Activated T-cell treated with anti-CD3 and anti-CD28 coated beads, Interleukin-2, amount 50 U/mL, for 24 hours (primary cell): ENCODE results near the gene NXN.
A peak's percentile ranks its signal among the peaks of the same experiment; 100 is the strongest.
"Not testable (repeated sequence)": the region's sequence is repeated elsewhere in the genome, so short reads cannot be mapped to it uniquely, and the experiment has no call there.

Experiments
- DNase-seq: peaks from one replicate; pipeline ENCODE4 v3.0.0-alpha.2; 2020
- H3K27ac Mint-ChIP-seq: 2 replicates; pipeline ENCODE4 v1.8.0; 2020; ENCODE audit warnings: mild to moderate bottlenecking, mixed read lengths
- H3K27me3 Mint-ChIP-seq: 2 replicates; pipeline ENCODE4 v1.8.0; 2020; ENCODE audit warnings: mixed read lengths
- H3K36me3 Mint-ChIP-seq: 2 replicates; pipeline ENCODE4 v1.8.0; 2020; ENCODE audit warnings: low read depth, mixed read lengths
- H3K4me1 Mint-ChIP-seq: 2 replicates; pipeline ENCODE4 v1.8.0; 2020; ENCODE audit warnings: low read depth, mixed read lengths
- H3K4me3 Mint-ChIP-seq: 2 replicates; pipeline ENCODE4 v1.8.0; 2020; ENCODE audit warnings: mild to moderate bottlenecking, moderate library complexity, mixed read lengths
- H3K9me3 Mint-ChIP-seq: 2 replicates; pipeline ENCODE4 v1.8.0; 2020; ENCODE audit warnings: mixed read lengths

Gene NXN

GRCh38 chr17:896454-896853 lies 83.1 kb downstream of the NXN start:
- Mint-ChIP-seq H3K27me3 (peaks cover 53% of the 10 kb centered on the region), H3K27ac (no peak overlapping the region), H3K4me1 (no peaks in the 10 kb centered on the region), H3K36me3 (no peaks in the 10 kb centered on the region), H3K9me3 (no peaks in the 10 kb centered on the region), H3K4me3 (no peak overlapping the region)
- DNase-seq: no peak

- Mint-ChIP-seq H3K9me3 (no peaks in the 10 kb centered on the region), H3K36me3 (no peaks in the 10 kb centered on the region), H3K4me3 (no peak overlapping the region), H3K4me1 (peaks cover 6% of the 10 kb centered on the region), H3K27me3 (peaks cover 53% of the 10 kb centered on the region), H3K27ac (no peak overlapping the region)
- no peak for DNase-seq
These were observed 86.6 kb downstream of the NXN start for GRCh38 chr17:892958-893357.

GRCh38 chr17:888998-889441 lies 90.6 kb downstream of the NXN start:
- Mint-ChIP-seq H3K27me3 (peaks cover 47% of the 10 kb centered on the region), H3K4me1 (peaks cover 6% of the 10 kb centered on the region), H3K9me3 (no peaks in the 10 kb centered on the region), H3K36me3 (no peaks in the 10 kb centered on the region), H3K4me3 (no peak overlapping the region), H3K27ac (no peak overlapping the region)
- DNase-seq: peak; percentile 43

- Mint-ChIP-seq H3K27ac (no peak overlapping the region), H3K27me3 (peaks cover 47% of the 10 kb centered on the region), H3K4me3 (no peak overlapping the region), H3K36me3 (no peaks in the 10 kb centered on the region), H3K9me3 (no peaks in the 10 kb centered on the region), H3K4me1 (peaks cover 6% of the 10 kb centered on the region)
- DNase-seq: no peak
These were observed 91.9 kb downstream of the NXN start for GRCh38 chr17:887551-888209.

- DNase-seq: no peak
- H3K4me3 Mint-ChIP-seq: no peak overlapping the region
- H3K27ac Mint-ChIP-seq: no peak overlapping the region
- peaks cover 6% of the 10 kb centered on the region for H3K4me1 Mint-ChIP-seq
- H3K9me3 Mint-ChIP-seq: no peaks in the 10 kb centered on the region
- no peaks in the 10 kb centered on the region for H3K36me3 Mint-ChIP-seq
- peaks cover 48% of the 10 kb centered on the region for H3K27me3 Mint-ChIP-seq
These were observed 93.5 kb downstream of the NXN start for GRCh38 chr17:885971-886571.

- DNase-seq: no peak
- Mint-ChIP-seq H3K27ac (no peak overlapping the region), H3K4me1 (peaks cover 5% of the 10 kb centered on the region), H3K4me3 (no peak overlapping the region), H3K9me3 (no peaks in the 10 kb centered on the region), H3K27me3 (peaks cover 36% of the 10 kb centered on the region), H3K36me3 (no peaks in the 10 kb centered on the region)
These were observed 96.0 kb downstream of the NXN start for GRCh38 chr17:883586-883962.

GRCh38 chr17:882827-883585 lies 96.6 kb downstream of the NXN start:
- H3K36me3 Mint-ChIP-seq: no peaks in the 10 kb centered on the region
- H3K4me1 Mint-ChIP-seq: peaks cover 5% of the 10 kb centered on the region
- DNase-seq: no peak
- peaks cover 38% of the 10 kb centered on the region for H3K27me3 Mint-ChIP-seq
- no peak overlapping the region for H3K4me3 Mint-ChIP-seq
- no peaks in the 10 kb centered on the region for H3K9me3 Mint-ChIP-seq
- H3K27ac Mint-ChIP-seq: no peak overlapping the region

- Mint-ChIP-seq H3K36me3 (no peaks in the 10 kb centered on the region), H3K9me3 (no peaks in the 10 kb centered on the region), H3K4me3 (no peak overlapping the region), H3K4me1 (peaks cover 5% of the 10 kb centered on the region), H3K27ac (no peak overlapping the region), H3K27me3 (peaks cover 37% of the 10 kb centered on the region)
- no peak for DNase-seq
These were observed 97.8 kb downstream of the NXN start for GRCh38 chr17:881778-882177.

GRCh38 chr17:880443-881269 lies 98.9 kb downstream of the NXN start:
- Mint-ChIP-seq H3K36me3 (no peaks in the 10 kb centered on the region), H3K9me3 (no peaks in the 10 kb centered on the region), H3K27ac (no peak overlapping the region), H3K27me3 (peaks cover 44% of the 10 kb centered on the region), H3K4me1 (peaks cover 9% of the 10 kb centered on the region), H3K4me3 (no peak overlapping the region)
- no peak for DNase-seq

GRCh38 chr17:879546-880442 lies 99.8 kb downstream of the NXN start:
- no peaks in the 10 kb centered on the region for H3K9me3 Mint-ChIP-seq
- no peaks in the 10 kb centered on the region for H3K36me3 Mint-ChIP-seq
- no peak overlapping the region for H3K4me3 Mint-ChIP-seq
- no peak overlapping the region for H3K27ac Mint-ChIP-seq
- peak; percentile 65 for DNase-seq
- H3K4me1 Mint-ChIP-seq: peaks cover 9% of the 10 kb centered on the region
- peaks cover 44% of the 10 kb centered on the region for H3K27me3 Mint-ChIP-seq

GRCh38 chr17:877630-878029 lies 101.9 kb downstream of the NXN start:
- Mint-ChIP-seq H3K27ac (no peak overlapping the region), H3K36me3 (no peaks in the 10 kb centered on the region), H3K27me3 (peaks cover 42% of the 10 kb centered on the region), H3K9me3 (no peaks in the 10 kb centered on the region), H3K4me1 (peaks cover 9% of the 10 kb centered on the region), H3K4me3 (no peak overlapping the region)
- no peak for DNase-seq

GRCh38 chr17:876272-876671 lies 103.3 kb downstream of the NXN start:
- H3K36me3 Mint-ChIP-seq: no peaks in the 10 kb centered on the region
- H3K4me3 Mint-ChIP-seq: no peak overlapping the region
- H3K27ac Mint-ChIP-seq: no peak overlapping the region

GRCh38 chr17:874590-874989 lies 105.0 kb downstream of the NXN start:
- peaks cover 30% of the 10 kb centered on the region for H3K27me3 Mint-ChIP-seq
- not testable (repeated sequence) for H3K4me3 Mint-ChIP-seq, H3K36me3 Mint-ChIP-seq, H3K9me3 Mint-ChIP-seq, H3K4me1 Mint-ChIP-seq, DNase-seq, H3K27ac Mint-ChIP-seq

More at GRCh38 chr17:876272-876671, 103.3 kb downstream of the NXN start:
- DNase-seq: no peak
- H3K9me3 Mint-ChIP-seq: no peaks in the 10 kb centered on the region
- H3K27me3 Mint-ChIP-seq: peaks cover 36% of the 10 kb centered on the region
- H3K4me1 Mint-ChIP-seq: peaks cover 12% of the 10 kb centered on the region

- Mint-ChIP-seq H3K4me3 (no peak overlapping the region), H3K27ac (no peak overlapping the region), H3K4me1 (peaks cover 7% of the 10 kb centered on the region), H3K9me3 (no peaks in the 10 kb centered on the region), H3K27me3 (peaks cover 37% of the 10 kb centered on the region), H3K36me3 (no peaks in the 10 kb centered on the region)
- DNase-seq: no peak
These were observed 106.7 kb downstream of the NXN start for GRCh38 chr17:872855-873254.
